WTC11 (cell line): ENCODE data around the gene PPP3CB. TPM values are rescaled to one million over a fixed set of nuclear protein-coding genes. Genes with fewer than 3 reads are reported as not detected.

Experiments
- ATAC-seq: fragments of 200-7000 bp; cut with Tn5 transposase; 2 replicates; pipeline ENCODE4 v1.10.0; 2021; ENCODE audit warnings: mild to moderate bottlenecking, moderate library complexity
- CTCF ChIA-PET: fragments of 300-600 bp; sonication (Branson Sonifier 250); formaldehyde crosslinking; loops from one replicate; lab custom pipeline; 2021; ENCODE audit warnings: antibody characterized with exemption; lab: Charles Lee
- POLR2A ChIA-PET: fragments of 350-600 bp; sonication (Branson Sonifier 250); formaldehyde crosslinking; loops from one replicate; lab custom pipeline; 2021; ENCODE audit warnings: antibody characterized with exemption; lab: Charles Lee
- DNase-seq: peaks from one replicate; pipeline ENCODE4 v3.0.0; 2021; ENCODE audit warnings: low spot score
- H3K27ac Mint-ChIP-seq: 2 replicates; pipeline ENCODE4 v1.8.0; 2021; ENCODE audit warnings: mixed read lengths
- H3K27me3 Mint-ChIP-seq: 2 replicates; pipeline ENCODE4 v1.8.0; 2021; ENCODE audit warnings: low read depth, mild to moderate bottlenecking, moderate library complexity, mixed read lengths
- H3K36me3 Mint-ChIP-seq: 2 replicates; pipeline ENCODE4 v1.8.0; 2021; ENCODE audit warnings: mixed read lengths
- H3K4me1 Mint-ChIP-seq: 2 replicates; pipeline ENCODE4 v1.8.0; 2022; ENCODE audit warnings: mixed read lengths
- H3K4me3 Mint-ChIP-seq: 2 replicates; pipeline ENCODE4 v1.8.0; 2021; ENCODE audit warnings: mild to moderate bottlenecking, moderate library complexity, mixed read lengths
- H3K9me3 Mint-ChIP-seq: 2 replicates; pipeline ENCODE4 v1.8.0; 2021; ENCODE audit warnings: mixed read lengths
- ATF6 ChIP-seq: sonication (generic); formaldehyde crosslinking; IDR thresholded peaks from 2 replicates; pipeline ENCODE4 v1.8.1; 2023; ENCODE audit warnings: mild to moderate bottlenecking, missing genetic modification reagents
- CREM ChIP-seq: sonication (generic); formaldehyde crosslinking; IDR thresholded peaks from 2 replicates; pipeline ENCODE4 v1.8.1; 2022; ENCODE audit warnings: mild to moderate bottlenecking, missing genetic modification reagents, moderate library complexity
- EMX1 ChIP-seq: fragments of 250-450 bp; sonication (Bioruptor Pico); IDR thresholded peaks from 2 replicates; pipeline ENCODE4 v1.8.0; 2021; ENCODE audit warnings: mild to moderate bottlenecking
- ERG ChIP-seq: fragments of 250-450 bp; sonication (Bioruptor Pico); IDR thresholded peaks from 2 replicates; pipeline ENCODE4 v1.8.0; 2021; ENCODE audit warnings: mild to moderate bottlenecking
- ETV6 ChIP-seq: sonication (generic); formaldehyde crosslinking; IDR thresholded peaks from 2 replicates; pipeline ENCODE4 v1.8.1; 2022; ENCODE audit warnings: mild to moderate bottlenecking, missing genetic modification reagents
- FOXP4 ChIP-seq: sonication (generic); formaldehyde crosslinking; IDR thresholded peaks from 2 replicates; pipeline ENCODE4 v1.8.0; 2022; ENCODE audit warnings: mild to moderate bottlenecking, missing genetic modification reagents
- GRHL2 ChIP-seq: fragments of 250-450 bp; sonication (Bioruptor Pico); IDR thresholded peaks from 2 replicates; pipeline ENCODE4 v1.8.0; 2022; ENCODE audit warnings: mild to moderate bottlenecking, moderate library complexity; ENCODE audit not compliant: insufficient replicate concordance, severe bottlenecking
- HMGXB4 ChIP-seq: sonication (generic); formaldehyde crosslinking; IDR thresholded peaks from 2 replicates; pipeline ENCODE4 v1.8.1; 2023; ENCODE audit warnings: mild to moderate bottlenecking, moderate library complexity, missing genetic modification reagents
- JAZF1 ChIP-seq: fragments of 250-450 bp; sonication (Bioruptor Pico); IDR thresholded peaks from 2 replicates; pipeline ENCODE4 v1.9.0; 2021; ENCODE audit warnings: moderate library complexity, mild to moderate bottlenecking, inconsistent platforms
- NFATC4 ChIP-seq: fragments of 250-450 bp; sonication (Bioruptor Pico); IDR thresholded peaks from 2 replicates; pipeline ENCODE4 v1.9.0; 2021; ENCODE audit warnings: mild to moderate bottlenecking
- SMAD3 ChIP-seq: sonication (generic); formaldehyde crosslinking; IDR thresholded peaks from 2 replicates; pipeline ENCODE4 v1.8.0; 2022; ENCODE audit warnings: missing genetic modification reagents, mild to moderate bottlenecking, borderline replicate concordance
- SMAD4 ChIP-seq: sonication (generic); formaldehyde crosslinking; IDR thresholded peaks from 2 replicates; pipeline ENCODE4 v1.8.0; 2022; ENCODE audit warnings: mild to moderate bottlenecking, missing genetic modification reagents
- TCF7 ChIP-seq: sonication (generic); formaldehyde crosslinking; IDR thresholded peaks from 2 replicates; pipeline ENCODE4 v1.8.0; 2022; ENCODE audit warnings: mild to moderate bottlenecking, low read depth, missing genetic modification reagents, moderate library complexity
- TEAD1 ChIP-seq: sonication (generic); formaldehyde crosslinking; IDR thresholded peaks from 2 replicates; pipeline ENCODE4 v1.8.0; 2022; ENCODE audit warnings: mild to moderate bottlenecking, missing genetic modification reagents
- TP53 ChIP-seq: sonication (generic); formaldehyde crosslinking; IDR thresholded peaks from 2 replicates; pipeline ENCODE4 v1.8.1; 2023; ENCODE audit warnings: mild to moderate bottlenecking, missing genetic modification reagents
- USF1 ChIP-seq: sonication (generic); formaldehyde crosslinking; IDR thresholded peaks from 2 replicates; pipeline ENCODE4 v1.8.0; 2022; ENCODE audit warnings: mild to moderate bottlenecking, missing genetic modification reagents
- ZBTB43 ChIP-seq: sonication (generic); formaldehyde crosslinking; IDR thresholded peaks from 2 replicates; pipeline ENCODE4 v1.8.1; 2023; ENCODE audit warnings: mild to moderate bottlenecking, missing genetic modification reagents
- ZNF232 ChIP-seq: sonication (generic); formaldehyde crosslinking; IDR thresholded peaks from 2 replicates; pipeline ENCODE4 v1.8.0; 2022; ENCODE audit warnings: mild to moderate bottlenecking, missing genetic modification reagents
- ZNF263 ChIP-seq: sonication (generic); formaldehyde crosslinking; IDR thresholded peaks from 2 replicates; pipeline ENCODE4 v1.8.1; 2022; ENCODE audit warnings: low read depth, mild to moderate bottlenecking, moderate library complexity, missing genetic modification reagents
- ZNF425 ChIP-seq: fragments of 250-450 bp; sonication (Bioruptor Pico); conservative IDR thresholded peaks from 2 replicates; pipeline ENCODE4 v1.9.0; 2021; ENCODE audit warnings: mild to moderate bottlenecking
- total RNA-seq: library from RNA; stranded (reverse); gene quantifications from 3 replicates; pipeline ENCODE4 v1.2.3, GENCODE V29; 2021

The PPP3CB gene
- total RNA-seq, 1 experiment from 2014 or later: 30.0 TPM

- no peak for TF ChIP-seq ZNF425 (CRISPR knock-in tag)
- TF ChIP-seq SMAD4 (CRISPR knock-in tag): no peak
- TF ChIP-seq USF1 (CRISPR knock-in tag): no peak
- no peak for TF ChIP-seq ETV6 (CRISPR knock-in tag)
These were observed 10.7 kb upstream of the PPP3CB start (continued) for GRCh38 chr10:73506491-73506890.

GRCh38 chr10:73506074-73506473 is 10.2 kb upstream of the PPP3CB start:
- CTCF ChIA-PET: interaction anchor here (1.0 to 1.4 kb wide), 3 partner anchors 11 to 138 kb away, joined by 4 to 5 read pairs (median 4); no protein-coding TSS in a partner anchor
- Mint-ChIP-seq H3K27me3 (no peaks in the 10 kb centered on the region), H3K4me3 (peak overlapping the region; percentile 9; the same call in 1 of the 2 replicates), H3K4me1 (peaks cover 20% of the 10 kb centered on the region)
- peak; percentile 77 for ATAC-seq
- TF ChIP-seq TCF7 (CRISPR knock-in tag) (no peak), JAZF1 (no peak), NFATC4 (CRISPR knock-in tag) (no peak), HMGXB4 (CRISPR knock-in tag) (no peak), ZNF263 (no peak), SMAD4 (CRISPR knock-in tag) (no peak), ERG (CRISPR knock-in tag) (no peak), ZNF232 (CRISPR knock-in tag) (no peak), EMX1 (no peak), SMAD3 (CRISPR knock-in tag) (no peak), CREM (CRISPR knock-in tag) (no peak), TP53 (CRISPR knock-in tag) (no peak), GRHL2 (no peak), ZBTB43 (no peak), TEAD1 (CRISPR knock-in tag) (no peak), FOXP4 (CRISPR knock-in tag) (no peak), ATF6 (no peak)
- TF ChIP-seq, all 79 proteins: peak for 0
- H3K36me3 Mint-ChIP-seq: peaks cover 15% of the 10 kb centered on the region
- POLR2A ChIA-PET: interaction anchor here (0.6 to 1.0 kb wide), 2 partner anchors 10 to 223 kb away, joined by 4 to 5 read pairs; partner anchors contain the start of gene PPP3CB
- DNase-seq: no peak
- H3K9me3 Mint-ChIP-seq: no peaks in the 10 kb centered on the region
- peak overlapping the region; percentile 90 for H3K27ac Mint-ChIP-seq
